ENCODE data around the gene PRR23C.
"Not testable (repeated sequence)": the region's sequence is repeated elsewhere in the genome, so short reads cannot be mapped to it uniquely, and the experiment has no call there.

PRR23C gene

GRCh38 chr3:139044366-139045210 is at the start of gene PRR23C:
Gene PRR23C, minus strand, starts transcription at chr3:139044892. Its CDS starts 272 bp downstream, at chr3:139044620.
- no peak for DNase-seq

GRCh38 chr3:139093840-139094239 is 49.1 kb upstream of the PRR23C start:
- DNase-seq = no peak

GRCh38 chr3:139088462-139089324 is 44.0 kb upstream of the PRR23C start:
- DNase-seq = no peak

- no peak for DNase-seq
Observed at GRCh38 chr3:139087621-139088020, 42.9 kb upstream of the PRR23C start.

- DNase-seq = no peak
Observed at GRCh38 chr3:139084176-139084575, 39.5 kb upstream of the PRR23C start.

- no peak for DNase-seq
Observed at GRCh38 chr3:139074565-139075115, 29.9 kb upstream of the PRR23C start.

- DNase-seq = no peak
Observed at GRCh38 chr3:139062918-139063317, 18.2 kb upstream of the PRR23C start.

GRCh38 chr3:139052802-139053600 is 8.3 kb upstream of the PRR23C start:
- no peak for DNase-seq

GRCh38 chr3:139043554-139044365 is 932 bp downstream of the PRR23C start:
- DNase-seq = no peak

GRCh38 chr3:139037478-139037877 is 7.2 kb downstream of the PRR23C start:
- no peak for DNase-seq

- DNase-seq = no peak
Observed at GRCh38 chr3:139032326-139033002, 12.2 kb downstream of the PRR23C start.

- not testable (repeated sequence) for DNase-seq
Observed at GRCh38 chr3:139030576-139030975, 14.1 kb downstream of the PRR23C start.

GRCh38 chr3:139024968-139025367 is 19.7 kb downstream of the PRR23C start:
- no peak for DNase-seq

GRCh38 chr3:139020868-139021234 is 23.8 kb downstream of the PRR23C start, which contains the start of gene PRR23B:
Gene PRR23B, minus strand, starts transcription at chr3:139020926. Its CDS starts 265 bp downstream, at chr3:139020661.
- DNase-seq = no peak

- DNase-seq = no peak
Observed at GRCh38 chr3:139020036-139020867, 24.4 kb downstream of the PRR23C start.

GRCh38 chr3:139016430-139017048 is 28.2 kb downstream of the PRR23C start:
- no peak for DNase-seq

- no peak for DNase-seq
Observed at GRCh38 chr3:139006051-139006716, 38.5 kb downstream of the PRR23C start, which contains the start of gene PRR23A. Gene PRR23A, minus strand, starts transcription at chr3:139006268. Its CDS starts 0 bp downstream, at chr3:139006268.

GRCh38 chr3:139005356-139005993 is 39.2 kb downstream of the PRR23C start:
- no peak for DNase-seq

All from stimulated activated CD4-positive, alpha-beta T cell treated with anti-CD3 and anti-CD28 coated beads, Interleukin-15, amount 100 ng/mL, for 24 hours (primary cell).